OCI-LY7 (cell line): Measurements from ENCODE around the gene PALLD. TPM values are rescaled to one million over a fixed set of nuclear protein-coding genes. Genes with fewer than 3 reads are reported as not detected.

Source experiments
- BruUV-seq: library from RNA; stranded (reverse); fragments of 400-500 nt; replicated peaks from 2 replicates; lab custom pipeline; 2021; lab: Mats Ljungman, UMichigan
- CTCF ChIA-PET: fragments of 300-600 bp; sonication (Branson Sonifier 250); formaldehyde crosslinking; loops from one replicate; lab custom pipeline; 2022; ENCODE audit warnings: antibody characterized with exemption; ENCODE audit not compliant: unreplicated experiment; lab: Charles Lee
- POLR2A ChIA-PET: fragments of 300-600 bp; sonication (Branson Sonifier 250); formaldehyde crosslinking; loops from one replicate; lab custom pipeline; 2022; ENCODE audit warnings: antibody characterized with exemption; lab: Charles Lee
- DNase-seq: peaks from one replicate; pipeline ENCODE4 v3.0.0-alpha.2; 2015; ENCODE audit warnings: low spot score
- H2AFZ ChIP-seq: fragments of 200-600 bp; sonication (generic), shearing (Covaris generic); 2 replicates; pipeline ENCODE4 v1.6.1; 2014; ENCODE audit warnings: mild to moderate bottlenecking, antibody characterized with exemption, low read length, moderate library complexity
- H3K27ac ChIP-seq: fragments of 200-600 bp; sonication (generic); 2 replicates; pipeline ENCODE4 v1.5.1; 2014; ENCODE audit warnings: mixed run types, low read depth, mild to moderate bottlenecking, moderate library complexity, low read length, inconsistent platforms; ENCODE audit not compliant: poor library complexity, severe bottlenecking
- H3K36me3 ChIP-seq: fragments of 200-600 bp; sonication (generic); 2 replicates; pipeline ENCODE4 v1.6.1; 2014; ENCODE audit warnings: mild to moderate bottlenecking, antibody characterized with exemption, low read length, moderate library complexity, mixed read lengths; ENCODE audit not compliant: insufficient read depth
- H3K4me1 ChIP-seq: fragments of 200-600 bp; sonication (generic); 2 replicates; pipeline ENCODE4 v1.5.1; 2014; ENCODE audit warnings: mild to moderate bottlenecking, low read length; ENCODE audit not compliant: insufficient read depth, poor library complexity, severe bottlenecking
- H3K4me2 ChIP-seq: fragments of 200-600 bp; sonication (generic); 2 replicates; pipeline ENCODE4 v1.6.1; 2014; ENCODE audit warnings: mild to moderate bottlenecking, low read length
- H3K4me3 ChIP-seq: fragments of 200-600 bp; sonication (generic); 2 replicates; pipeline ENCODE4 v1.5.1; 2014; ENCODE audit warnings: mild to moderate bottlenecking, low read depth, low read length; ENCODE audit not compliant: poor library complexity, severe bottlenecking
- H3K79me2 ChIP-seq: fragments of 200-600 bp; sonication (generic); 2 replicates; pipeline ENCODE4 v1.6.1; 2016; ENCODE audit warnings: low read depth, mild to moderate bottlenecking, low read length, moderate library complexity, mixed read lengths; ENCODE audit not compliant: insufficient read depth
- H3K9me2 ChIP-seq: fragments of 200-600 bp; sonication (generic); 2 replicates; pipeline ENCODE4 v1.6.1; 2016; ENCODE audit warnings: mild to moderate bottlenecking, low read length, mixed read lengths; ENCODE audit not compliant: insufficient read depth
- H3K9me3 ChIP-seq: fragments of 200-600 bp; sonication (generic); 2 replicates; pipeline ENCODE4 v1.6.1; 2014; ENCODE audit warnings: mild to moderate bottlenecking, mixed run types, low read length, mixed read lengths
- H4K20me1 ChIP-seq: fragments of 200-600 bp; sonication (generic); 2 replicates; pipeline ENCODE4 v1.6.1; 2014; ENCODE audit warnings: mild to moderate bottlenecking, antibody characterized with exemption, low read length, moderate library complexity, mixed read lengths; ENCODE audit not compliant: insufficient read depth
- EZH2phosphoT487 ChIP-seq: fragments of 200-600 bp; sonication (generic); IDR thresholded peaks from 2 replicates; pipeline ENCODE4 v1.6.1; 2018; ENCODE audit warnings: low read depth, borderline replicate concordance, mild to moderate bottlenecking, mixed run types, antibody characterized with exemption, low read length, moderate library complexity, mixed read lengths
- intact Hi-C: fragments of 100-400 bp; cut with micrococcal nuclease; formaldehyde crosslinking; loops from one replicate; pipeline ENCODE4 v1.10.0; 2022; ENCODE audit not compliant: unreplicated experiment
- total RNA-seq, 2 experiments: library from RNA; depleted of rRNA in 1 of 2; stranded (reverse); fragments of >200 nt in 1 of 2; shearing (Covaris generic) in 1 of 2; gene quantifications; 2 replicates each; pipeline ENCODE4 v1.2.3, GENCODE V29; 2014 to 2022
- TF ChIP-seq, protein P1 (sequence below): fragments of 200-600 bp; sonication (generic); conservative IDR thresholded peaks from 2 replicates; pipeline ENCODE4 v1.5.1; 2014; ENCODE audit warnings: mild to moderate bottlenecking, antibody characterized with exemption, low read length, moderate library complexity, mixed read lengths

Gene PALLD
- total RNA-seq, 2 experiments from 2014 or later: 0.73 to 2.8 TPM

GRCh38 chr4:168664242-168664891, 167.5 kb downstream of the PALLD start:
- no peaks in the 10 kb centered on the region for H3K9me3 ChIP-seq
- CTCF ChIA-PET: no interaction called here
- no peak overlapping the region for H3K4me2 ChIP-seq
- H3K36me3 ChIP-seq: no peaks in the 10 kb centered on the region
- no peak overlapping the region for H2AFZ ChIP-seq
- no peaks in the 10 kb centered on the region for H3K9me2 ChIP-seq
- no peaks in the 10 kb centered on the region for H4K20me1 ChIP-seq
- H3K4me1 ChIP-seq: no peaks in the 10 kb centered on the region
- intact Hi-C loops: no loop called here
- no TSS peak for BruUV-seq
- H3K4me3 ChIP-seq: no peak overlapping the region
- DNase-seq: no peak
- POLR2A ChIA-PET: no interaction called here
- TF ChIP-seq, protein P1, sequence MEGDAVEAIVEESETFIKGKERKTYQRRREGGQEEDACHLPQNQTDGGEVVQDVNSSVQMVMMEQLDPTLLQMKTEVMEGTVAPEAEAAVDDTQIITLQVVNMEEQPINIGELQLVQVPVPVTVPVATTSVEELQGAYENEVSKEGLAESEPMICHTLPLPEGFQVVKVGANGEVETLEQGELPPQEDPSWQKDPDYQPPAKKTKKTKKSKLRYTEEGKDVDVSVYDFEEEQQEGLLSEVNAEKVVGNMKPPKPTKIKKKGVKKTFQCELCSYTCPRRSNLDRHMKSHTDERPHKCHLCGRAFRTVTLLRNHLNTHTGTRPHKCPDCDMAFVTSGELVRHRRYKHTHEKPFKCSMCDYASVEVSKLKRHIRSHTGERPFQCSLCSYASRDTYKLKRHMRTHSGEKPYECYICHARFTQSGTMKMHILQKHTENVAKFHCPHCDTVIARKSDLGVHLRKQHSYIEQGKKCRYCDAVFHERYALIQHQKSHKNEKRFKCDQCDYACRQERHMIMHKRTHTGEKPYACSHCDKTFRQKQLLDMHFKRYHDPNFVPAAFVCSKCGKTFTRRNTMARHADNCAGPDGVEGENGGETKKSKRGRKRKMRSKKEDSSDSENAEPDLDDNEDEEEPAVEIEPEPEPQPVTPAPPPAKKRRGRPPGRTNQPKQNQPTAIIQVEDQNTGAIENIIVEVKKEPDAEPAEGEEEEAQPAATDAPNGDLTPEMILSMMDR: no peak
- TF ChIP-seq EZH2phosphoT487: no peak
- H3K27ac ChIP-seq: no peak overlapping the region
- H3K79me2 ChIP-seq: no peaks in the 10 kb centered on the region

GRCh38 chr4:168666531-168666930, 169.7 kb downstream of the PALLD start:
- Histone ChIP-seq H2AFZ (no peak overlapping the region), H3K9me2 (no peaks in the 10 kb centered on the region), H3K4me3 (no peak overlapping the region), H3K27ac (no peak overlapping the region), H3K36me3 (no peaks in the 10 kb centered on the region), H3K9me3 (no peaks in the 10 kb centered on the region), H4K20me1 (no peaks in the 10 kb centered on the region), H3K4me2 (no peak overlapping the region), H3K4me1 (no peaks in the 10 kb centered on the region), H3K79me2 (no peaks in the 10 kb centered on the region)
- no peak for DNase-seq
- TF ChIP-seq, protein P1: no peak
- no peak for TF ChIP-seq EZH2phosphoT487
- no TSS peak for BruUV-seq
- ChIA-PET POLR2A (no interaction called here), CTCF (no interaction called here)
- intact Hi-C loops: no loop called here

GRCh38 chr4:168667376-168667775, 170.5 kb downstream of the PALLD start:
- ChIA-PET CTCF (no interaction called here), POLR2A (no interaction called here)
- no peaks in the 10 kb centered on the region for H3K36me3 ChIP-seq
- no peaks in the 10 kb centered on the region for H3K9me3 ChIP-seq
- no peaks in the 10 kb centered on the region for H3K9me2 ChIP-seq
- H3K4me2 ChIP-seq: no peak overlapping the region
- H3K79me2 ChIP-seq: no peaks in the 10 kb centered on the region
- intact Hi-C loops: no loop called here
- no peak overlapping the region for H3K27ac ChIP-seq
- no peak overlapping the region for H2AFZ ChIP-seq
- no peak for DNase-seq
- H3K4me1 ChIP-seq: no peaks in the 10 kb centered on the region
- no peak overlapping the region for H3K4me3 ChIP-seq
- no peaks in the 10 kb centered on the region for H4K20me1 ChIP-seq
- TF ChIP-seq, protein P1: no peak
- no peak for TF ChIP-seq EZH2phosphoT487
- BruUV-seq: no TSS peak
